Upper lobe of left lung (tissue), 6 donors: Measurements from ENCODE around the gene ITGAE. TPM values are rescaled to one million over a fixed set of nuclear protein-coding genes. Genes with fewer than 3 reads are reported as not detected.

Experiments
- ATAC-seq, 2 donors: fragments of 200-7000 bp; cut with Tn5 transposase; one replicate each; pipeline ENCODE4 v1.9.1; 2022; ENCODE audit warnings: mild to moderate bottlenecking in 2 of 2, moderate library complexity in 2 of 2; ENCODE audit not compliant: low FRiP score in 2 of 2
- DNase-seq, 2 donors: peaks; one replicate each; pipeline ENCODE4 v3.0.0-alpha.2; 2019 to 2020
- H3K27ac ChIP-seq, 4 donors: fragments of 200-600 bp; sonication (generic); one replicate each; pipeline ENCODE4 v1.5.1; 2016 to 2019
- H3K27me3 ChIP-seq, 4 donors: fragments of 200-600 bp; sonication (generic); one replicate each; pipeline ENCODE4 v1.5.1; 2017 to 2019
- H3K36me3 ChIP-seq, 4 donors: fragments of 200-600 bp; sonication (generic); one replicate each; pipeline ENCODE4 v1.5.1; 2016 to 2019
- H3K4me1 ChIP-seq, 4 donors: fragments of 200-600 bp; sonication (generic); one replicate each; pipeline ENCODE4 v1.5.1; 2018 to 2019
- H3K4me3 ChIP-seq, 4 donors: fragments of 200-600 bp; sonication (generic); one replicate each; pipeline ENCODE4 v1.5.1; 2017 to 2019; ENCODE audit warnings: mild to moderate bottlenecking in 2 of 4, moderate library complexity in 1 of 4
- H3K9me3 ChIP-seq, 4 donors: fragments of 200-600 bp; sonication (generic); one replicate each; pipeline ENCODE4 v1.5.1; 2018 to 2019
- EP300 ChIP-seq, 4 donors: sonication (generic); formaldehyde crosslinking; IDR thresholded peaks; one replicate each; pipeline ENCODE4 v1.5.1; 2017; ENCODE audit warnings: antibody characterized with exemption in 4 of 4, control low read depth in 2 of 4
- POLR2A ChIP-seq, 4 donors: fragments of 450-650 bp; IDR thresholded peaks; one replicate each; pipeline ENCODE4 v1.5.1; 2016 to 2017; ENCODE audit warnings: antibody characterized with exemption in 4 of 4, mild to moderate bottlenecking in 2 of 4
- POLR2AphosphoS5 ChIP-seq, 2 donors: sonication (generic); formaldehyde crosslinking; IDR thresholded peaks; one replicate each; pipeline ENCODE4 v1.5.1; 2017; ENCODE audit warnings: antibody characterized with exemption in 2 of 2
- WGBS, 2 donors: methylation state at CpG; one replicate each; pipeline ENCODE4 v1.1.5; 2017 to 2018; 5-methylcytosine and 5-hydroxymethylcytosine counted together
- total RNA-seq, 6 donors: library from RNA; depleted of rRNA in 4 of 6; stranded (reverse); fragments of >200 nt in 4 of 6; gene quantifications; one replicate each; pipeline versions ENCODE4 v1.1.0 to v1.2.1, GENCODE V29; 2016 to 2021
- TF ChIP-seq, protein P1 (sequence below), 6 experiments: fragments of 450-650 bp in 4 of 6; fragments of 200-600 bp in 2 of 6; sonication (generic) in 2 of 6; IDR thresholded peaks; one replicate each; pipeline ENCODE4 v1.5.1; 2016 to 2019; ENCODE audit warnings: antibody characterized with exemption in 6 of 6
- donor health status: DM: no; HTN: no; CAD: no; lungs with moderate emphysema.
- donor health status: DM: no; HTN: yes; CAD: no; lungs with severe emphysema.

The ITGAE gene
- total RNA-seq, 6 donors from 2014 or later = 17.2 to 36.0 (median 26.4) TPM

DNA sequence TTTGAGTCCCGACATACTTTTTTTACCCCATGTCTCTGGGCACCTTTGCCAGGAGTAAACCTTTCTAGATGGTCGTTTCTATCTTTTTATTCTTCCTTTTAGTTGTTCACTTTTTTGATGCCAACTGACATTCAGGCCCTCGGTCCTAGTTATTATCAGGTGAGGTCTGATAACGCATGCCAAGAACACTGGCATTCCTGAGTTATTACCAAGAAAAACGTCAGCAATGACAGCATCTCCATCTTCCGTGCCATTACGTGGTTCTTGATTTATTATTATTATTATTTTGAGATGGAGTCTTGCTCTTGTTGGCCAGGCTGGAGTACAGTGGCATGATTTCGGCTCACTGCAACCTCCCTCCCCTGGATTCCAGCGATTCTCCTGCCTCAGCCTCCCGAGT, 55.9 kb downstream of the ITGAE start:
- DNase-seq (no peak), ATAC-seq (no peak)
- H3K4me1 ChIP-seq = no peaks in the 10 kb centered on the region
- H3K4me3 ChIP-seq = no peak overlapping the region
- H3K9me3 ChIP-seq = no peaks in the 10 kb centered on the region
- WGBS, 2 donors = 83 to 85% methylated on average over 10 of the region's 10 CpGs
- TF ChIP-seq EP300 (IDR thresholded peaks at IDR 0.05) (no peak), POLR2A (IDR thresholded peaks at IDR 0.05) (no peak), POLR2AphosphoS5 (IDR thresholded peaks at IDR 0.05) (no peak)
- TF ChIP-seq, protein P1, sequence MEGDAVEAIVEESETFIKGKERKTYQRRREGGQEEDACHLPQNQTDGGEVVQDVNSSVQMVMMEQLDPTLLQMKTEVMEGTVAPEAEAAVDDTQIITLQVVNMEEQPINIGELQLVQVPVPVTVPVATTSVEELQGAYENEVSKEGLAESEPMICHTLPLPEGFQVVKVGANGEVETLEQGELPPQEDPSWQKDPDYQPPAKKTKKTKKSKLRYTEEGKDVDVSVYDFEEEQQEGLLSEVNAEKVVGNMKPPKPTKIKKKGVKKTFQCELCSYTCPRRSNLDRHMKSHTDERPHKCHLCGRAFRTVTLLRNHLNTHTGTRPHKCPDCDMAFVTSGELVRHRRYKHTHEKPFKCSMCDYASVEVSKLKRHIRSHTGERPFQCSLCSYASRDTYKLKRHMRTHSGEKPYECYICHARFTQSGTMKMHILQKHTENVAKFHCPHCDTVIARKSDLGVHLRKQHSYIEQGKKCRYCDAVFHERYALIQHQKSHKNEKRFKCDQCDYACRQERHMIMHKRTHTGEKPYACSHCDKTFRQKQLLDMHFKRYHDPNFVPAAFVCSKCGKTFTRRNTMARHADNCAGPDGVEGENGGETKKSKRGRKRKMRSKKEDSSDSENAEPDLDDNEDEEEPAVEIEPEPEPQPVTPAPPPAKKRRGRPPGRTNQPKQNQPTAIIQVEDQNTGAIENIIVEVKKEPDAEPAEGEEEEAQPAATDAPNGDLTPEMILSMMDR (IDR thresholded peaks at IDR 0.05) = no peak
- H3K27me3 ChIP-seq = no peaks in the 10 kb centered on the region
- H3K27ac ChIP-seq = no peak overlapping the region
- no peaks in the 10 kb centered on the region for H3K36me3 ChIP-seq

DNA sequence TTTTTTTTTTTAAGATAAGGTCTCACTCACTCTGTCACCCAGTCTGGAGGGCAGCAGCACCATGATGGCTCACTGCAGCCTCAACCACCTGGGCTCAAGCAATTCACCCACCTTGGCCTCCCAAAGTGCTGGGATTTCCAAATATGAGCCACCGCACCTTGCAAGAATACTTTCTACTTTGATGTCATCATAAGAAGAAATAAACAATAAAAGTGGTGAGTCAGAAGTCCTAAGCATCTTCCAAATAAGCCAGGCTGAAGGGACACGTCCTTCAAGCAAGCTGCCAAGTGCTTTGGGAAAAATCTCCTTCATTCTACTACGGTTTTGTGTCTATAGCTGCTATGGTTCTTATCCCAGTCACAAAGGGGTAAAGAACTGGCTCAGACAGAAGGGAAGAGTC, 57.0 kb downstream of the ITGAE start:
- TF ChIP-seq EP300 (IDR thresholded peaks at IDR 0.05) (no peak), POLR2AphosphoS5 (IDR thresholded peaks at IDR 0.05) (no peak), POLR2A (IDR thresholded peaks at IDR 0.05) (no peak)
- TF ChIP-seq, protein P1 (IDR thresholded peaks at IDR 0.05) = no peak
- no peaks in the 10 kb centered on the region for H3K9me3 ChIP-seq
- H3K27me3 ChIP-seq = no peaks in the 10 kb centered on the region
- H3K27ac ChIP-seq = no peak overlapping the region
- DNase-seq = no peak
- peaks cover 0 to 2% (median 1%) of the 10 kb centered on the region in 4 donors for H3K4me1 ChIP-seq
- no peaks in the 10 kb centered on the region for H3K36me3 ChIP-seq
- 78 to 79% methylated on average over 3 of the region's 3 CpGs for WGBS, 2 donors
- no peak for ATAC-seq
- H3K4me3 ChIP-seq = no peak overlapping the region

DNA sequence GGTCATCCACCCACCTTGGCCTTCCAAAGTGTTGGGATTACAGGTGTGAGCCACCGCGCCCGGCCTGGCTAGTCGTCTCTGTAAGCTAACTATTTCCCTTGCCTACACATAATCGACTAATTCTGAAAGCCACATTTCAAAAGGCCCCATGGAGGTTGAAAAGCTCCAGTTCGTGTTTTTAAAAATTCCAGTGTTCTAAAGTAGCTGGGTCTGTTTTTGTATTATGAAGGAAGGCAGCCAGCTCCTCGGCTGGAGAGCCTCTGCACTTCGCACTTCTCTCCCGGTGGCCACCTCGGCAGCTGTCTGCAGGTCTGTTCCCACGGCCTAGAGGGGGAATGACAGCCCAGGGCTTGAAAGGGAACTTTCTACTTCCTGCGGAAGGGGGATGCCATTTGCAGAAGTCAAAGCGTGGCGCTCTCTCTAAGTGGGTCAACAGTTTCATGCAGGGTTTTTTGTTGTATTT, 60.3 kb downstream of the ITGAE start:
- TF ChIP-seq POLR2A (IDR thresholded peaks at IDR 0.05) (no peak), EP300 (IDR thresholded peaks at IDR 0.05) (no peak), POLR2AphosphoS5 (IDR thresholded peaks at IDR 0.05) (no peak)
- TF ChIP-seq, protein P1 (IDR thresholded peaks at IDR 0.05) = no peak
- Histone ChIP-seq H3K4me1 (peaks cover 3 to 19% (median 18%) of the 10 kb centered on the region in 4 donors), H3K4me3 (no peak overlapping the region), H3K27me3 (no peaks in the 10 kb centered on the region), H3K27ac (no peak overlapping the region), H3K36me3 (no peaks in the 10 kb centered on the region), H3K9me3 (no peaks in the 10 kb centered on the region)
- DNase-seq (peak in 1 of 2 donors; percentile 64), ATAC-seq (peak in 1 of 2 donors; percentile 33)
- 56 to 58% methylated on average over 13 to 14 of the region's 14 CpGs for WGBS, 2 donors

GRCh38 chr17:3739422-3740124, 61.4 kb downstream of the ITGAE start:
- Histone ChIP-seq H3K36me3 (no peaks in the 10 kb centered on the region), H3K9me3 (no peaks in the 10 kb centered on the region), H3K4me1 (peaks cover 3 to 19% (median 18%) of the 10 kb centered on the region in 4 donors), H3K27me3 (no peaks in the 10 kb centered on the region), H3K27ac (no peak overlapping the region), H3K4me3 (no peak overlapping the region)
- TF ChIP-seq EP300 (IDR thresholded peaks at IDR 0.05) (no peak), POLR2A (IDR thresholded peaks at IDR 0.05) (no peak), POLR2AphosphoS5 (IDR thresholded peaks at IDR 0.05) (no peak)
- TF ChIP-seq, protein P1 (IDR thresholded peaks at IDR 0.05) = no peak
- 78 to 90% methylated on average over 12 to 16 of the region's 16 CpGs for WGBS, 2 donors
- DNase-seq (no peak), ATAC-seq (no peak)
